Fibroblast of skin of scalp (primary cell): ENCODE data around the gene MYO5A.
"Not testable (repeated sequence)": the region's sequence is repeated elsewhere in the genome, so short reads cannot be mapped to it uniquely, and the experiment has no call there.

Experiments
- DNase-seq: peaks from one replicate; pipeline ENCODE4 v3.0.0-alpha.2; 2013

MYO5A gene

GRCh38 chr15:52416566-52416965 lies 112.1 kb downstream of the MYO5A start:
- not testable (repeated sequence) for DNase-seq

GRCh38 chr15:52415628-52416027 lies 113.1 kb downstream of the MYO5A start:
- DNase-seq, result no peak

GRCh38 chr15:52414936-52415335 lies 113.7 kb downstream of the MYO5A start:
- DNase-seq, result no peak

- DNase-seq, result no peak
These were observed 119.9 kb downstream of the MYO5A start for GRCh38 chr15:52408823-52409222.

GRCh38 chr15:52407374-52407773 lies 121.3 kb downstream of the MYO5A start:
- no peak for DNase-seq

- peak; percentile 10 for DNase-seq
These were observed 122.1 kb downstream of the MYO5A start for GRCh38 chr15:52406601-52407000.

GRCh38 chr15:52405856-52406255 lies 122.8 kb downstream of the MYO5A start:
- no peak for DNase-seq

GRCh38 chr15:52397118-52397517 lies 131.6 kb downstream of the MYO5A start:
- no peak for DNase-seq

- no peak for DNase-seq
These were observed 134.6 kb downstream of the MYO5A start for GRCh38 chr15:52394118-52394517.

- peak; percentile 59 for DNase-seq
These were observed 136.5 kb downstream of the MYO5A start for GRCh38 chr15:52392008-52392687.

GRCh38 chr15:52391069-52391468 lies 137.6 kb downstream of the MYO5A start:
- DNase-seq, result no peak

- DNase-seq, result no peak
These were observed 143.0 kb downstream of the MYO5A start for GRCh38 chr15:52385670-52386069.

GRCh38 chr15:52383100-52383588 lies 145.5 kb downstream of the MYO5A start:
- DNase-seq, result no peak

GRCh38 chr15:52382647-52383046 lies 146.0 kb downstream of the MYO5A start:
- no peak for DNase-seq

- DNase-seq, result no peak
These were observed 149.1 kb downstream of the MYO5A start for GRCh38 chr15:52379395-52380106.

GRCh38 chr15:52378746-52379394 lies 149.8 kb downstream of the MYO5A start:
- no peak for DNase-seq

GRCh38 chr15:52370010-52370409 lies 158.7 kb downstream of the MYO5A start:
- no peak for DNase-seq

GRCh38 chr15:52369455-52369854 lies 159.2 kb downstream of the MYO5A start:
- no peak for DNase-seq

GRCh38 chr15:52369030-52369429 lies 159.7 kb downstream of the MYO5A start:
- DNase-seq, result no peak

- no peak for DNase-seq
These were observed 160.3 kb downstream of the MYO5A start for GRCh38 chr15:52368402-52368801.

GRCh38 chr15:52362497-52362896 lies 166.2 kb downstream of the MYO5A start:
- DNase-seq, result peak; percentile 47

GRCh38 chr15:52361975-52362494 lies 166.6 kb downstream of the MYO5A start:
- no peak for DNase-seq

- no peak for DNase-seq
These were observed 167.2 kb downstream of the MYO5A start for GRCh38 chr15:52361494-52361893.
